Thyroid gland (tissue), 4 donors: ENCODE data around the gene FXYD5.

Experiments used
- CTCF ChIP-seq, 6 experiments: fragments of 200-600 bp in 3 of 6; fragments of 450-650 bp in 3 of 6; sonication (generic) in 3 of 6; IDR thresholded peaks; one replicate each; pipeline ENCODE4 v1.5.1; 2016 to 2019; ENCODE audit warnings: antibody characterized with exemption in 6 of 6, mild to moderate bottlenecking in 2 of 6, inconsistent platforms in 1 of 6, moderate library complexity in 1 of 6
- POLR2A ChIP-seq, 2 donors: fragments of 450-650 bp; IDR thresholded peaks; one replicate each; pipeline ENCODE4 v1.6.1; 2017; ENCODE audit warnings: antibody characterized with exemption in 2 of 2, mild to moderate bottlenecking in 2 of 2, moderate library complexity in 1 of 2

DNA sequence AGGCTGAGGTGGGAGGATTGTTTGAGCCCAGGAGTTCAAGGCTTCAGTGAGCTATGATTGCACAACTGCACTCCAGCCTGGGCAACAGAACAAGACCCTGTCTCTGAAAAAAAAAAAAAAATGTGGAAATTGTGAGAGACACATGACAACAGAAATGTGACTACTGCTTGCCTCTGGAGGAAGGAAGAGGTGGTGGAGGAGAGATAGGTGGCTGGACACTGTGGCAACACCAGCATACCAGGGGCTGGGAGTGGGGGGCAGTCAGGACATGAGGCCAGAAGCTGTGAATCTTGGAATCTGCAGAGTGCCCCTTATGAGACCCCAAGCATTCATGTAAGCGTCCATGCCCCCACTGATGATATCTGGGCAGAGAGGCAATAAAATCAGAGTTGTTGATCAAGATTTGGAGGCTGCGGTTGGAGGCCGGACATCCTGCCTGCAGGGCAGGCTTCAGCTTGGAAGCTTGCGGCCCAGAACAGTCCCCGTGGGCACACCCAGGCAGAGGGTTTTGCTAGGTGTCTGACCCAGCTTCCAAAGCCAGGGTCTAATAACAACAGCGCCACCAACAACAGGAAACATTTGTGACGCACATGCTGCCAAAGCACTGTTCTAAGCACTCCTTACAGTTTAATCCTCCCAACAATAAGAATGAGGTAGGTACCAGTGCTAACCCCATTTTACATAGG, 57.2 kb downstream of the FXYD5 start:
- no peak for TF ChIP-seq POLR2A (IDR thresholded peaks at IDR 0.05)
- no peak for TF ChIP-seq CTCF (IDR thresholded peaks at IDR 0.05)
